ENCODE data around the gene BEND5.

DNA sequence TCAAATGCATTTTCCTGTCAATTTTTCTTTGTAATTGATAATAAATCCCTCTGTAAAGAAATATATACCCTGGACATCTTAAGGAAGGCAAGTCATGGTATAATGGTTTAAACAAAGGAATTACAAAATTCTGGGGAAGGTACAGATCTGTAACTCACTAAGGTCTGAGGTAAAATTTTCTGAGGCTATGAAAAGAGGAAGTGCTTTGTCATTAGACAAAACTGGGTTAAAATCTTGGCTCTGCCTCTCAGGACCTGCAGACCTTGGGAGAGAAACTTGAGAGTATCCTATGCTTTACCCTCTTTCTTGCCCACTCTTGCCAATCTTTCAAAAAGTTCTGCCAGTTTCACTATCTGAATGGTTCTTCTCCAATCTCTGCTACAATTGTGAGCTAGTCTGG, 26.8 kb upstream of the BEND5 start:
- TF ChIP-seq ZNF274 (IDR thresholded peaks at IDR 0.05; ENCODE audit: low read depth, low read length) = no peak
- no peak for TF ChIP-seq YY1 (IDR thresholded peaks at IDR 0.05; ENCODE audit: insufficient read depth, insufficient read length)

Data from NT2/D1 (cell line).